Measurements from ENCODE around the gene FTHL17.

DNA sequence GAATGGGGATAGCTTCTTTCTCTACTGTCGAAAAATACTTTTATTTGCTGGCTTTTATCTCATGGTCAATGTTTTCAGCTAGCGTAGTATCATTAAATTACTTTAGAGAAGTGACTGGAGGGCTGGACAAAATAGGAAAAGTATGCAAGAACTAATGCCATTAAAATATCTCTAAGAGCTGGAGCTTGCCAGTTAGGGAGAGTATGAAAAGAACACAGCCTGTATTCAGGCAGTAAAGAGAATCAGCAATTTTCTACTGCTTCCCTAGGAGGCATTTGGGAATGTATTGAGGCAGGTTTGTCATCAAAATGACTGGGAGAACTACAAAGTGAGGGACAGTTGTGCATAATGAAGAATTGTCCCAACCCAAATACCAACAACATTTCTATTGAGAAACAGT lies 43.0 kb upstream of the FTHL17 start:
- TF ChIP-seq, protein P1, sequence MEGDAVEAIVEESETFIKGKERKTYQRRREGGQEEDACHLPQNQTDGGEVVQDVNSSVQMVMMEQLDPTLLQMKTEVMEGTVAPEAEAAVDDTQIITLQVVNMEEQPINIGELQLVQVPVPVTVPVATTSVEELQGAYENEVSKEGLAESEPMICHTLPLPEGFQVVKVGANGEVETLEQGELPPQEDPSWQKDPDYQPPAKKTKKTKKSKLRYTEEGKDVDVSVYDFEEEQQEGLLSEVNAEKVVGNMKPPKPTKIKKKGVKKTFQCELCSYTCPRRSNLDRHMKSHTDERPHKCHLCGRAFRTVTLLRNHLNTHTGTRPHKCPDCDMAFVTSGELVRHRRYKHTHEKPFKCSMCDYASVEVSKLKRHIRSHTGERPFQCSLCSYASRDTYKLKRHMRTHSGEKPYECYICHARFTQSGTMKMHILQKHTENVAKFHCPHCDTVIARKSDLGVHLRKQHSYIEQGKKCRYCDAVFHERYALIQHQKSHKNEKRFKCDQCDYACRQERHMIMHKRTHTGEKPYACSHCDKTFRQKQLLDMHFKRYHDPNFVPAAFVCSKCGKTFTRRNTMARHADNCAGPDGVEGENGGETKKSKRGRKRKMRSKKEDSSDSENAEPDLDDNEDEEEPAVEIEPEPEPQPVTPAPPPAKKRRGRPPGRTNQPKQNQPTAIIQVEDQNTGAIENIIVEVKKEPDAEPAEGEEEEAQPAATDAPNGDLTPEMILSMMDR (IDR thresholded peaks at IDR 0.05), result no peak
- TF ChIP-seq POLR2A (IDR thresholded peaks at IDR 0.05), result no peak
